ENCODE results near the gene SRPX2.

Gene SRPX2

GRCh38 chrX:100643956-100644860 is at the start of gene SRPX2:
Gene SRPX2 (plus strand): TSS chrX:100644199. CDS start chrX:100646323, 2,124 bp downstream.
- no peaks in the 10 kb centered on the region for H3K36me3 ChIP-seq (ENCODE audit: control insufficient read depth, insufficient read depth, low read length)
- DNase-seq (ENCODE audit: extremely low read depth, insufficient read length): no peak
- no peak for TF ChIP-seq CTCF (IDR thresholded peaks at IDR 0.05; ENCODE audit: insufficient read depth, low read length, poor library complexity, severe bottlenecking)
- H3K4me3 ChIP-seq (replicated peaks; ENCODE audit: low read depth, low read length): no peak within 1 kb of the TSS
- no peaks in the 10 kb centered on the region; the same call in 1 of the 2 replicates for H3K27me3 ChIP-seq (replicated peaks; ENCODE audit: control insufficient read depth, insufficient read depth, low read length)

- H3K4me3 ChIP-seq (replicated peaks; ENCODE audit: low read depth, low read length): no peak overlapping the region
- DNase-seq (ENCODE audit: extremely low read depth, insufficient read length): no peak
- H3K36me3 ChIP-seq (ENCODE audit: control insufficient read depth, insufficient read depth, low read length): no peaks in the 10 kb centered on the region
- TF ChIP-seq CTCF (IDR thresholded peaks at IDR 0.05; ENCODE audit: insufficient read depth, low read length, poor library complexity, severe bottlenecking): no peak
- no peaks in the 10 kb centered on the region; the same call in 1 of the 2 replicates for H3K27me3 ChIP-seq (replicated peaks; ENCODE audit: control insufficient read depth, insufficient read depth, low read length)
Observed at GRCh38 chrX:100596601-100597000, 47.4 kb upstream of the SRPX2 start.

- no peak overlapping the region for H3K4me3 ChIP-seq (replicated peaks; ENCODE audit: low read depth, low read length)
- no peak for DNase-seq (ENCODE audit: extremely low read depth, insufficient read length)
- TF ChIP-seq CTCF (IDR thresholded peaks at IDR 0.05; ENCODE audit: insufficient read depth, low read length, poor library complexity, severe bottlenecking): no peak
Observed at GRCh38 chrX:100599456-100599855, 44.5 kb upstream of the SRPX2 start.

GRCh38 chrX:100600340-100600739 is 43.7 kb upstream of the SRPX2 start:
- H3K36me3 ChIP-seq (ENCODE audit: control insufficient read depth, insufficient read depth, low read length): no peaks in the 10 kb centered on the region
- no peak for DNase-seq (ENCODE audit: extremely low read depth, insufficient read length)
- no peaks in the 10 kb centered on the region; the same call in 1 of the 2 replicates for H3K27me3 ChIP-seq (replicated peaks; ENCODE audit: control insufficient read depth, insufficient read depth, low read length)
- H3K4me3 ChIP-seq (replicated peaks; ENCODE audit: low read depth, low read length): no peak overlapping the region
- TF ChIP-seq CTCF (IDR thresholded peaks at IDR 0.05; ENCODE audit: insufficient read depth, low read length, poor library complexity, severe bottlenecking): no peak

More at GRCh38 chrX:100599456-100599855, 44.5 kb upstream of the SRPX2 start:
- no peaks in the 10 kb centered on the region for H3K36me3 ChIP-seq (ENCODE audit: control insufficient read depth, insufficient read depth, low read length)
- no peaks in the 10 kb centered on the region for H3K27me3 ChIP-seq (replicated peaks; ENCODE audit: control insufficient read depth, insufficient read depth, low read length)

GRCh38 chrX:100600758-100601157 is 43.2 kb upstream of the SRPX2 start:
- Histone ChIP-seq H3K36me3 (ENCODE audit: control insufficient read depth, insufficient read depth, low read length) (no peaks in the 10 kb centered on the region), H3K4me3 (replicated peaks; ENCODE audit: low read depth, low read length) (no peak overlapping the region), H3K27me3 (replicated peaks; ENCODE audit: control insufficient read depth, insufficient read depth, low read length) (no peaks in the 10 kb centered on the region; the same call in 1 of the 2 replicates)
- no peak for DNase-seq (ENCODE audit: extremely low read depth, insufficient read length)
- no peak for TF ChIP-seq CTCF (IDR thresholded peaks at IDR 0.05; ENCODE audit: insufficient read depth, low read length, poor library complexity, severe bottlenecking)
